T-helper 1 cell (primary cell): Measurements from ENCODE around the gene CD40.

Source experiments
- DNase-seq, 5 donors: peaks; one replicate each; pipeline ENCODE4 v3.0.0-alpha.2; 2012 to 2020

Gene CD40

DNA sequence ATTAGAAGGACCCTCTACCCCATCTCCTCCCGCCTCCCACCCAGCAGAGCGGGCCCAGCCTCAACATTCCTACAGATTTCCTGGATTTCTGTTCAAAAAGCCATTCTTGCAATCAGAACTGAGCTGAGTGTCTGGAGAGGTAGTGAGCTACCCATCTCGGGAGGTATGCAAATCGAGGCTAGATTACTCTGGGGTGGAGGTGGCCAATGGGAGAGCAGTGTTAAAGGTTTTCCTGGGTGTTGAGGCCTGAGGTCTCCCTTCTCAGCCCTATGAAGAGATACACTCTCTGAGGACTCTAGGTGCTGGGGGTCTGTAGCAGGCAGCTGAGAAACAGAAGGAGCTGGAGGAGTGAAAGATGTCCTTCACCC, 57.0 kb downstream of the CD40 start:
- no peak for DNase-seq

- DNase-seq, result no peak
These were observed 58.7 kb downstream of the CD40 start for GRCh38 chr20:46176739-46177378.

GRCh38 chr20:46177768-46178167, 59.7 kb downstream of the CD40 start:
- no peak for DNase-seq

DNA sequence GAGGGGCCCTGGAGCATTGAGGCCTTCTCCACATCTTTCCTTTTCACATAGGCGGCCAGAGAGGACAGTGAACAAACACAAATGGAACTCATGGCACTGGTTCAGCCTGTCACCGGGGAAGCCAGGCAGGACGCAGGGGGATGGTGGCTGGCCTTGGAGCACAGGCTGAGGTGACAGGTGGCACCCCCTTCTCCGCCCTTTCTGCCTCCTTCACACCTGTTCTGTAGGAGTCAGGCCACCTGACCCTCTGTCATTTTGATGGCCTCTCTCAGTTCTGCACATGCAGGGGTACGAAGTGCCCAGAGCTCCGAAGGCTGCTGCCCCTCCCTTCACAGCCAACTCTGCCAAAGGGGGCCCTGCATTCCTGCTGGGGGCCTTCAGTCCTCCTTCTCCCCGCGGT, 60.8 kb downstream of the CD40 start:
- no peak for DNase-seq
